Cortex of kidney (tissue), 1 donor: ENCODE data around the gene DAB2.

Experiments used
- DNase-seq: peaks from one replicate; lab custom pipeline; 2025; lab: John Stamatoyannopoulos, UW

Gene DAB2

GRCh38 chr5:39424736-39425637 is at the start of gene DAB2:
TSS of gene DAB2 (minus strand) at chr5:39424980. CDS start at chr5:39394320, 30,660 bp downstream.
- DNase-seq = no peak

GRCh38 chr5:39473156-39473775 is 48.5 kb upstream of the DAB2 start:
- DNase-seq = no peak

- no peak for DNase-seq
Measured at GRCh38 chr5:39471836-39472508, 47.2 kb upstream of the DAB2 start.

GRCh38 chr5:39470811-39471210 is 46.0 kb upstream of the DAB2 start:
- no peak for DNase-seq

GRCh38 chr5:39469777-39470415 is 45.1 kb upstream of the DAB2 start:
- no peak for DNase-seq

GRCh38 chr5:39469176-39469575 is 44.4 kb upstream of the DAB2 start:
- DNase-seq = no peak

GRCh38 chr5:39466846-39467245 is 42.1 kb upstream of the DAB2 start:
- no peak for DNase-seq

GRCh38 chr5:39465843-39466242 is 41.1 kb upstream of the DAB2 start:
- no peak for DNase-seq

GRCh38 chr5:39465097-39465496 is 40.3 kb upstream of the DAB2 start:
- no peak for DNase-seq

- DNase-seq = no peak
Measured at GRCh38 chr5:39464088-39464487, 39.3 kb upstream of the DAB2 start.

GRCh38 chr5:39462211-39462610 is 37.4 kb upstream of the DAB2 start:
- no peak for DNase-seq

GRCh38 chr5:39461007-39461682 is 36.4 kb upstream of the DAB2 start:
- no peak for DNase-seq

GRCh38 chr5:39459907-39460306 is 35.1 kb upstream of the DAB2 start:
- DNase-seq = no peak

GRCh38 chr5:39459071-39459470 is 34.3 kb upstream of the DAB2 start:
- no peak for DNase-seq

GRCh38 chr5:39455645-39456044 is 30.9 kb upstream of the DAB2 start:
- DNase-seq = no peak

GRCh38 chr5:39453606-39454005 is 28.8 kb upstream of the DAB2 start:
- no peak for DNase-seq

- DNase-seq = no peak
Measured at GRCh38 chr5:39452846-39453245, 28.1 kb upstream of the DAB2 start.

- DNase-seq = no peak
Measured at GRCh38 chr5:39451276-39451941, 26.6 kb upstream of the DAB2 start.

- DNase-seq = no peak
Measured at GRCh38 chr5:39450487-39450886, 25.7 kb upstream of the DAB2 start.

GRCh38 chr5:39449591-39449990 is 24.8 kb upstream of the DAB2 start:
- no peak for DNase-seq

GRCh38 chr5:39448506-39449128 is 23.8 kb upstream of the DAB2 start:
- no peak for DNase-seq
